DLD1 (cell line): ENCODE measurements around the gene PAPSS2.
"Not testable (repeated sequence)": the region's sequence is repeated elsewhere in the genome, so short reads cannot be mapped to it uniquely, and the experiment has no call there.

ENCODE experiments used
- in situ Hi-C: cut with HindIII; loops from 2 replicates; pipeline ENCODE4 v1.10.0; 2017; ENCODE audit warnings: low sequenced_read_pairs

Gene PAPSS2

DNA sequence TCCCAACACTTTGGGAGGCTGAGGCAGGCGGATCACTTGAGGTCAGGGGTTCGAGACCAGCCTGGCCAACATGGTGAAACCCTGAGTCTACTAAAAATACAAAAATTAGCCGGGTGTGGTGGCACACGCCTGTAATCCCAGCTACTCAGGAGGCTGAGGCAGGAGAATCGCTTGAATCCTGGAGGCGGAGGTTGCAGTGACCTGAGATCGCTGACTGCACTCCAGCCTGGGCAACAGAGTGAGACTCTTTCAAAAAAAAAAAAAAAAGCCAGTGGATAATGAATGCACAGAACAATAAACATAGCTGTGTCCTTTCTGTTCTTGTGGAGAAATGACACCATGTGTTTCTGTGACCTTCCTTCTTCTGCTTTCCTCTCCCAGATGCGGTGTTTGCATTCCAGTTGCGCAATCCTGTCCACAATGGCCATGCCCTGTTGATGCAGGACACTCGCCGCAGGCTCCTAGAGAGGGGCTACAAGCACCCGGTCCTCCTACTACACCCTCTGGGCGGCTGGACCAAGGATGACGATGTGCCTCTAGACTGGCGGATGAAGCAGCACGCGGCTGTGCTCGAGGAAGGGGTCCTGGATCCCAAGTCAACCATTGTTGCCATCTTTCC is 83.4 kb downstream of the PAPSS2 start:
- in situ Hi-C loops: not testable (repeated sequence)

DNA sequence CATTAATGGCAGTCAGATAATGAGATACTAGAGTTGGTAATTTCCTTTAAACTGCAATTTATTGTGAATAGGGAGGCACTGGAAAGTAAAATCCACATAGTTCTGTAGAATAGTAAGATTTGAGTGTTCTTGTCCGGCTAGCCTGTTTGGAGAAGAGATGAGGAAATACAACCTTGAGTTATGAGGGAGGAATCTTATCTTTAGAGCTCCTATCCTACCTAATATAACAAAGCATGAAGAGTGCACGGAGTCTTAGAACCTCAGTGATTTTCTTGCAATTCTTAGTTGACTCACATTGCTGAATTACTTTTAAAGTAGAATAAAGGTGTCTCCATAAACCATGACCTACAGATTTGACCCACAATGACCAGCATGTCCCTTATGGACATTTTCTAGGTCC is 84.9 kb downstream of the PAPSS2 start:
- in situ Hi-C loops: no loop called here

DNA sequence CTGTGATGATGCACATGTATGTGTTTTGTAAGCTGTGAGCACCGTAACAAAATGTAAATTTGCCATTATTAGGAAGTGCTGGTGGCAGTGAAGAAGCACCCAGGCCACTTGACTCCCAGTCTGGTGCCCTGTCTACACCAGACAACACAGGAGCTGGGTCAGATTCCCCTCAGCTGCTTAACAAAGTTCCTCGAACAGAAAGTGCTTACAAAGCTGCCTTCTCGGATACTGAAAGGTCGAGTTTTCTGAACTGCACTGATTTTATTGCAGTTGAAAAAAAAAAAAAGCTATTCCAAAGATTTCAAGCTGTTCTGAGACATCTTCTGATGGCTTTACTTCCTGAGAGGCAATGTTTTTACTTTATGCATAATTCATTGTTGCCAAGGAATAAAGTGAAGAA is 87.2 kb downstream of the PAPSS2 start:
- in situ Hi-C loops: no loop called here

DNA sequence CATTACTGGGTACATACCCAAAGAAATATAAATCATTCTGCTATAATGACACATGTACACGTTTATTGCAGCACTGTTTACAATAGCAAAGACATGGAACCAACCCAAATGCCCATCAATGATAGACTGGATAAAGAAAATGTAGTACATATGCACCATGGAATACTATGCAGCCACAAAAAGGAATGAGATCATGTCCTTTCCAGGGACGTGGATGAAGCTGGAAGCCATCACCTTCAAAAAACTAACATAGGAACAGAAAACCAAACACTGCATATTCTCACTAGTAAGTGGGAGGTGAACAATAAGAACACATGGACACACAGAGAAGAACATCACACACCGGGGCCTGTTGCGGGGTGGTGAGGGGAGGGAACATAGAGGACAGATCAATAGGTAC is 88.6 kb downstream of the PAPSS2 start:
- in situ Hi-C loops: not testable (repeated sequence)

DNA sequence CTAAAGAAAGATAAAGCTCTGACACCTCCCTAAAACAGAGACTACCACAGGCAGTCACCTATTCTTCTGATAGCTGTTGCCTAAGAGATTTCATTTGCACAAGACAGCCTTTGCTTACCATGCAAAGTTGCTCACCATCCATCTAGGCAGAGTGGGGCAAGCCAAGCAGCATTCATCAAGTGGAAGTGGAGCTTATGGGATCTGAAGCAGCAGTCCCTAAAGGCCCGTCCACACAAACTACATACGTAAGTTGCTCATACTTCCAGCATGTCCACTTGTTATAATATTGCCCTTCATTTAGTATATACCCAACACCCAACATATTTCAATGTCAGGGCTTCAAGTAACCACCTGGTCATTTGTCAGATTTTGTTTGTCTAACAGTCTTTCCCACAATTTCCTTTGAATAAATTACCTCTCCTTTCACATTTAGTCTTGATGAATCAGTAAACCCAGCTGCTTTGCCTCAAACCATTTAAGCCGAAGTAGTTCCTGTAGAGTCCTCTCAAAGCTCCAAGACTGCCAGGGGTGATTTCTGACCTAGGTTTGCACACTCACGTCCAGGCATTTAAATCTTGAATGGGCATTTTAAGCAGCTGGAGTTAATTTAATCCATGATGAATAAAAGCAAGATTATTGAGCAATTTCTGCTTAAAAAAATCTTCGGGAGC is 90.5 kb downstream of the PAPSS2 start:
- in situ Hi-C loops: no loop called here

DNA sequence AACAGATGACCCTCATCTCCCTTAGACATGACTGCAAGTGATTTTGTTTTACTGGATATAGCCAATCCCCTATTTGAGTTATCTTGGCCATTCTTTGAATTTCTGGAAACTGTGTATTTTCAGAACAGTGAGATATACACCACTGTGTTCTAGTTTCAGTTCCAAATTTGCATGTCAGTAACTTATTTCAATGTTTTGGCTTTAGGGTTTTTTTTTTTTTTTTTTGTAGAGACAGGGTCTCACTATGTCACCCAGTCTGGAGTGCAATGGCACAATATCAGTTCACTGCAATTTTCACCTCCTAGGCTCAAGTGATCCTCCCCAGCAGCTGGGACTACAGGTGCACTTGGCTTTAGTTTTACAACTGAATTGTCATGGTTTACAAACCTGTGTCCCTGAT is 91.1 kb downstream of the PAPSS2 start:
- in situ Hi-C loops: no loop called here

DNA sequence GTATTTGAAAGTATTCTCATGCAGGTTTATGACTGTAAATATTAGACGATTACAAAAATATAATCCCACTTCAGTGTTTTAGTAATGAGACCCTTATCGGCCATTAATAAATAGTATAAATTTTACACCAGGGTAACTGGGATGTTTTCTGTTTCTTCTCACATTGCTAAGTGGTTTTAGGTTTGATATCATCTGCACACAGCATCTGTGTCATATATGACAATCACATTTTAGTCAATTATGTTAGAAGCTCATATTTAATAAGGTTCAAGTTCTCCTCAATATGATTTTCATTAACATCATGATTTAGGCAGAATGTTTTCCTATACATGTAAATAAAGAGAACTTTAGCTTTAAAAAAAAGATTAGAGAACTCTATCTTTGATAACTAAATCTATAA is 91.6 kb downstream of the PAPSS2 start:
- in situ Hi-C loops: no loop called here

DNA sequence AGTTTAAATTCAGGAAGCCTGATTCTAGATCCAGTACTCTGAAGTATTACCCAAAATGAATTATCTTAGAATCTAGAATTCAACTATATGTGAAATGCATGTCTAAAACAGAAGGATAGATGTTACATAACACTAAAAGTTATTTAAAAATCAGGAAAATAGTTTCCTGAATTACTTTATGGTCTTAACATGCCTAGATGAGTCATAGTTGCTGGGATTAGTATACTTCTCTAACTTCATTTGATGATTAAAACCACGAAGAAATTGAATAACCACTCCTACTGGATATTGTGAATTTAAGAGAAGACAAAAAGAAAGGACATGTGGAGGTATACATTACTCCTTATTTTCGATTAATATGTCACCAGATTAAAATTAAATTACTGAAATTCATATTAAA is 92.9 kb downstream of the PAPSS2 start:
- in situ Hi-C loops: no loop called here

DNA sequence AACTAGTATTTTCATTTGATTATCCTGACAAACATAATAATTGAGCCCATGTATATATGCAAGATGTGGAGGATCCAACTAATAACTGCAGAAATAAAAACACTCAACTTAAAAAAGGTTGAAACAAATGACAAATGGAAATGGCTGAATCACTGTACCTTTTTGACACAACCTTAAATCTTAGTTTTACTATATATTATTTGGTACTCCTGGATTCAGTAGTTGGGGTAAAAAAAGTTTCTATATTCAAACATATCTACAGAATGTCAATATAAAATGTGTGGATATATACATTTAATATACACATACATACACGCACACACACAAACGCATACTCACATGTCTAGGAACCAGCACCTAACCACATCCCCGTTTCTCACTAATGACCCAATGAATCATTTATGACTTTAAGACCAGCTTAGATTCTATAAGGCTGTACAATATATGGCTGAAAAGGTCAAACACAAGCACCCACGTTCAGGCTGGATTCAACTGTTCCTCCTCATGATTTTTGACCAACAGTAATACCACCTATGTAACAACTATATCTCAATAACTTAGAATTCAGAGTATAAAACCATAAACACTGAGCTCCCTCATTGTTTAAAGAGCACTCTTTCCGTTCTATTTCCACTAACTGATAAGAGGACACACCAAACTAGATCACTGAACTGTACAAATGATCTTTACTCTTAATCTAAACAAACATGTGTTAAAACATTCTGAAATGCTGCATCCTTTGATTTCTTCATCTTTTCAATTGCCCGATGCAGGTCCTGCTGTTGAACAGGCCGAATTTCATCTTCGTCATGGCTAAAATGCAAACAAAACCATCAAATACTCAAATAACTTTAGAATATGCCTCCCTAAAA is 94.6 kb downstream of the PAPSS2 start:
- in situ Hi-C loops: no loop called here

DNA sequence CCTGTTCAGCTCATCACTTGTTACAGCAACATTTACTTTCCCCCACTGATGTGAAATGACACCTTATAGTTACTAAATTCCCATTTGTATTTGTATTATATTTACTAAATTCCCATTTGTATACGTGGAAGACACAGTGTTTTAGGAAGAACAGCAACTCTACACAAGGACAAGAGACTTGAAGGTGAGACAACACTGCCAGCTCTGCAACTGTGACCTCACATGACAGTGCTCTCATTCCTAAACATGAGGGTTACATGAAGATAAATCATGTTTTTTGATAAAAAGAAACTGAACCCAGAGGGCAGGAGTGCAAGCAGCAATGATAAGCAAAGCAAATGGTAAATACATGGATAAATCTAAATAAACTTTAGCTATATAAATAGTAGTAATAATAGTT is 98.0 kb downstream of the PAPSS2 start:
- in situ Hi-C loops: no loop called here

DNA sequence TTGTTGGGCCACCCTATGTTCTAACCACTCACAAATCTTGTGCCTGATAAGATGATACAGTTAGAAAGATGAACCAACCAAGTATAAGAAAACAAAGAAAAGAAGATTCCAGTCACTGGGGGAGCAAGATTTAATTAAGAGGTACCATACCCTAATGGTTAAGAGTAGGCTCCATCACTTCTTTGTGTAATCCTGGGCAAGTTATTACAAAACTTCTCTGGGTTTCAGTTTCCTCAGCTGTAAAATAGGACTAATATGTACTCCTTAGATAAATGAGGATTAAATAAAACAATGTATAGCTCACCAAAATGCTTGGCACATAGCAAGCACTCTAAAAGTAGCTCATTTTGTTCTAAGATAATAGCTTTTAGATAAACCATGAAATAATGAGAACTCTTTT is 99.9 kb downstream of the PAPSS2 start:
- in situ Hi-C loops: no loop called here

DNA sequence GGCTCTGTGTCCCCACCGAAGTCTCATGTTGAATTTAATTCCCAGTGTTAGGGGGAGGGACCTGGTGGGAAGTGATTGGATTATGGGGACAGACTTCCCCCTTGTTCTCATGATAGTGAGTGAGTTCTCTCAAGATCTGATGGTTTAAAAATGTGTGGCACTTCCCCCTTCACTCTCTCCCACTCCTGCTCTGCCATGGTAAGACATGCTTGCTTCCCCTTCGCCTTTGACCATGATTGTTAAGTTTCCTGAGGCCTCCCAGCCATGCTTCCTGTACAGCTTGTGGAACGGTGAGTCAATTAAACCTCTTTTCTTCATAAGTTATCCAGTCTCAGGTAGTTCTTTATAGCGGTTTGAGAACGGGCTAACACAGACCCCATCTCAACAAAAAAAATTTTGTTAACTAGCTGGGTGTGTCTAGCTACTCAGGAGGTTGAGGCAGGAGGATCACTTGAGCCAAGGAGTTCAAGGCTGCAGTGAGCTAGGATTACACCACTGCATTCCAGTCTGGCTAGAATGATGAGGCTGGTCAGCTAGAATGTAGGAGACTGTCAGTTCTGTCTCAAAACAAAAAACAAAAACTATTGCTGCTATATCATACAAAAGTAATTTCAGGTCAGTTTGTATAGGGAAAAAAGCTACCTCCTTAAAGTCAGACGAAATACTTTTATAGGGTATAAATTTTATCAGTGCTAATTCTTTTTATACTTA is 100.7 kb downstream of the PAPSS2 start:
- in situ Hi-C loops: no loop called here

DNA sequence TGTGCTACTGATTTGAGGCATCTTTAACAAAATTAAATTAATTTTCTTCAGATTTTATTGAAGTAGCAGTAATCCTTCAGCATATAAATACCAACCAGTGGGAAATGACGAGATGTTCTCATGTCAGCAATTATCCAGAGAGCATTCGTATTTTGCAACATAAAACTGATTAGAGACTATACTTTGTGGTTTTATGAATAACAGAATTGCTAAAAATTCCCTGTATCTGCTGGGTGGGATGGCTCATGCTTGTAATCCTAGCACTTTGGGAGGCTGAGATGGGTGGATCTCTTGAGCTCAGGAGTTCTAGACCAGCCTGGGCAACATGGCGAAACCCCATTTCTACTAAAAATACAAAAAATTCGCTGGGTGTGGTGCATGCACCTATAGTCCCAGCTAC is 101.5 kb downstream of the PAPSS2 start:
- in situ Hi-C loops: no loop called here

DNA sequence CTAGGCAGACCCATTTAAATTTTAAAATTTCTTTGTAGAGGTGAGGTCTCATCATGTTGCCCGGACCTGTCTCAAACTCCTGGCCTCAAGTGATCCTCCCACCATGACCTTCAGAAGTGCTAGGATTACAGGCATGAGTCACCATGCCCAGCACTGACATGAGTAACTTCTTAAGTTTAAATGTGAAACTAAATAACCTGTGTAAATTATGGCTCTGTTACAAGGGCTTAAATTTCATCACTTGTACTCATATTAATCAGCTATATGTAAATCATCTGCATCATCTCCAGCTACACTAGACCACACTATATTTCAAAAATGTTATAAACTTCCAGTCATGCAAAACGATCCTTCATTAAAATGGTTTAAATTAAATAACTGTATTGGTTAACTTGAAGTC is 102.2 kb downstream of the PAPSS2 start:
- in situ Hi-C loops: no loop called here

DNA sequence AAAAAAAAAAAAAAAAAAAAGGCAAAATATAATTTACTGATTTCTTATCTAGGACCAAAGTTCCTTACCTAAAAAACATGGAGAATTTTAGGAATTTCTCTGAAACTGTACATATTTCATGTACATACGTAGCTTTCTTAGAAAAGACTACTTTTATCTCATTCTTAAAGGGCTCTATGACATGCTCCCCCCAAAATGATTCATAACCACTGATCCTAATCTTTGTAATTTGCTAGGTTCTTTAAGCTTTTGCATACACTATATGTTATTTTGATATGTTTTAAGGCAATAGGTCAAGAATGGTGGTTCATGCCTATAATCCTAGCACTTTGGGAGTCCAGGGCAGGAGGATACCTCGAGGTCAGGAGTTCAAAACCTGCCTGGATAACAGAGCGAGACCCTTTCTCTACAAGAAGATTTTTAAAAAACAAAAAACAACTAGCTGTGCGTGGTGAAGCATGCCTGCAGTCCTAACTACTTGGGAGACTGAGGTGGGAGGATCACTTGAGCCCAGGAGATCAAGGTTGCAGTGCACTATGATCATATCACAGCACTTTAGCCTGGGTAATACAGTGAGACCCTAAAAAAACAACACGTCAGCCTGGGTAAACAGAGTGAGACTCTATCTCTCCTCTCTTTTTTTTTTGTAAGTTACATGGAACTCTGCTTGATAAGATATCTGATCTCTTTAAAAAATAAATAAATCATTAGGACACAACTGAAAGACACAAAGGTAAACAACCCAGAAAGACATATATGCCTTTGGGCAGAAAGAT is 103.6 kb downstream of the PAPSS2 start:
- in situ Hi-C loops: no loop called here

DNA sequence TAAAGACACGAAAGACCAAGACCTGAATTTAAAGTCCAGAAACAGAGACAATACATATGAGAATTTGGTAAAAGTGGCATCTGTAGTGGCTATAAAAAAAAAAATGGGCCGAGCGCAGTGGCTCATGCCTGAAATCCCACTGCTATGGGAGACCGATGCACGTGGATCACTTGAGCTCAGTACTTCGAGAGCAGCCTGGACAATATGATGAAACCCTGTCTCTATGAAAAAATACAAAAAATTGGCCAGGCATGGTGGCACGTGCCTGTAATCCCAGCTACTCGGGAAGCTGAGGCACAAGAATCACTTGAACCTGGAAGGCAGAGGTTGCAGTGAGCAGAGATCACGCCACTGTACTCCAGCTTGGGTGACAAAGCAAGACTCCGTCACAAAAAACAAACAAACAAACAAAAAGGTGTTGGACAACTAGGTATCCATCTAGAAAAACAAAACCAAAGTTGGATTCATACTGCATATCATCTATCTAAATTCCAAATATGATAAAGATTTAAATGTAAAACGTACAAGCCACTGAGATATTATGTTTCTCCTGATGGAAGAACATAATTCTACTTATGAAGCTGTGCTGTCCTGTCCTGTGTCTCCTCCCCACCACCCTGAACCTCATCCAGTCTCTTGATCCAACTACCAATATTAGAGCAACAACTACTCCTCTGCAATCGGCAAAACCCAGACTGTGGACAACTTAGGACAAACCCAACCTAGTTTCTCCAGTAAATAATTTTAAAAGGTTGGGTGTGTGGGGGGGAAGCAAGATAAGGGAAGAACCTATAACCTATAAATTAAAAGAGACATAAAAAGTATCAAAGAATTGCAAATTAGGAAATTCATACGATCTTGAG is 104.6 kb downstream of the PAPSS2 start:
- in situ Hi-C loops: no loop called here

DNA sequence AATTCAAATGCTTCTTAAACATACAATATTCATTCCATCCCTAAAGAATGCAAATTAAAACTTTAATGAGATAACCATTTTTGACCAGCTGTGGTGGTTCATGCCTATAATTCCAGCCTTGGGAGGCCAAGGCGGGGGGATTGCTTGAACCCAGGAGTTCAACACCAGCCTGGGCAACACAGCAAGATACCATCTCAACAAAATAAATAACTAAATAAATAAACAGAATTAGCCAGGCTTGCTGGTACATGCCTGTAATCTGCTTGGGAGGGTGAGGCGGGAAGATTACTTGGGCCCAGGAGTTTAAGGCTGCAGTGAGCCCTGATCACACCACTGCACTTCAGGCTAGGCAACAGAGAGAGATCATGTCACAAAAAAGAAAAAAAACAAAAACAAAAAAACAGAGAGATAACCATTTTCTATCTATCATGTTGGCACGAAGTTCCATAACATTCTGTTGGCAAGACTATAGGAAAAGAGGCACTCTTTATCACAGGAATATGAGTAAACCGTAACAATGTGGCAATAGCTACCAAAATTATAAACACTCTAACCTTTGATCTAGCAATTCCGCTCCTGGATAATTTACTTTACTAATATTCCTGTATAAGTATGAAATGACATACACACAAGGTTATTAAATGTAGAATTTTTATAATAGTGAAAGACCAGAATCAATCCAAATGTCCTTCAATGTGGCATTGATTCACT is 106.1 kb downstream of the PAPSS2 start:
- in situ Hi-C loops: no loop called here

DNA sequence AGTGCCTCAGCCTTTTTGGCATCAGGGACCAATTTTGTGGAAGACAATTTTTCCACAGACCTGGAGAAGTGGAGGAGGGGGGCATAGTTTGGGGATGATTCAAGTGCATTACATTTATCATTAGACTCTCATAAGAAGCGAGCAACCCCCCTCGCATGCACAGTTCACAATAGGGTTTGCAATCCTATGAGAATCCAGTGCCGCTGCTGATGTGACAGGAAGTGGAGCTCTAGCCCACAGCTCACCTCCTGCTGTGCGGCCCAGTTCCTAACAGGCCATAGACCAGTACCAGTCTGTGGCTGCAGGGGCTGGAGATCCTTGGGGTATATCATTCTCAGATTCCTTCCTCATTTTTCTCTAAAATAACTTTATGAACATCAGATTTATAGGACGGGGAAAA is 107.6 kb downstream of the PAPSS2 start:
- in situ Hi-C loops: no loop called here

DNA sequence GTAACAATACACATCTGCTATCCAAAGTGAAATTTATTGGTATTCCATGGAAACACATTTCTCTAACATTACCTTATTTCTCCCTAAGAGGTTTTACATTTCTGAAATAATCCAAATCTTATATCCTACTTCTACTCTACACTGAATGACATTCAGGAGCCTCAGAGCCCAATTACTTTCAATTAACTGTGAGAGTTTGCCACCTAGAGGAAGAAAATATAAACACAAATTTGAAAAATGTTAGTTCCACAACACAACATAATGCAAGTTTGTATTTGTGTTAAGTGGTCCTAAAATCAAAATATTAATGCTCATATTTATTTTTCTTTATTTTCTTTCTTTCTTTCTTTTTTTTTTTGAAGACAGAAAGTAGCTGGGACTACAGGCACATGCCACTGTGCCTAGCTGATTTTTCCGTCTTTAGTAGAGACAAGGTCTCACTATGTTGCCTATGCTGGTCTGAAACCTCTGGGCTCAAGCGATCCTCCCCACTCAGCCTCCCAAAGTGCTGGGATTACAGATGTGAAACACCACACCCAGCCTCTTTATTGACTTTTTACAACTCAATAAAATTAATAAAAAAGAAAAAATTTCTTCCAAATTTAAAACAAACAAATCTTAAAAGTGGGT is 112.3 kb downstream of the PAPSS2 start:
- in situ Hi-C loops: no loop called here
